Osteoblast (primary cell): Measurements from ENCODE around the gene HSP90AB1. TPM values are rescaled to one million over a fixed set of nuclear protein-coding genes. Genes with fewer than 3 reads are reported as not detected.

Experiments
- DNase-seq: peaks from one replicate; pipeline ENCODE4 v3.0.0; 2011; ENCODE audit warnings: low spot score, mixed read lengths; ENCODE audit not compliant: insufficient read length; ENCODE audit errors: missing footprints
- H2AFZ ChIP-seq: 2 replicates; pipeline ENCODE4 v1.6.0; 2011; ENCODE audit warnings: mild to moderate bottlenecking, low read length
- H3K27ac ChIP-seq: 2 replicates; pipeline ENCODE4 v1.5.1; 2011; ENCODE audit warnings: mild to moderate bottlenecking, low read depth, low read length, moderate library complexity
- H3K27me3 ChIP-seq: 2 replicates; pipeline ENCODE4 v1.6.0; 2012; ENCODE audit warnings: mild to moderate bottlenecking, control low read depth, inconsistent platforms, low read length, moderate library complexity; ENCODE audit not compliant: insufficient read depth
- H3K36me3 ChIP-seq: 2 replicates; pipeline ENCODE4 v1.5.1; 2011; ENCODE audit warnings: mild to moderate bottlenecking, low read length, control low read depth, moderate library complexity; ENCODE audit not compliant: insufficient read depth
- H3K4me1 ChIP-seq: 2 replicates; pipeline ENCODE4 v1.5.1; 2011; ENCODE audit warnings: mild to moderate bottlenecking, low read length, control low read depth, moderate library complexity; ENCODE audit not compliant: insufficient read depth
- H3K4me2 ChIP-seq: 2 replicates; pipeline ENCODE4 v1.6.0; 2011; ENCODE audit warnings: mild to moderate bottlenecking, low read length; ENCODE audit not compliant: insufficient read depth
- H3K4me3 ChIP-seq: fragments of 200-600 bp; sonication (generic); 3 replicates; pipeline ENCODE4 v1.5.1; 2012; ENCODE audit warnings: mild to moderate bottlenecking, low read length, inconsistent platforms; ENCODE audit not compliant: insufficient read depth
- H3K79me2 ChIP-seq: 2 replicates; pipeline ENCODE4 v1.6.0; 2012; ENCODE audit warnings: mild to moderate bottlenecking, low read length, control low read depth, inconsistent platforms; ENCODE audit not compliant: insufficient read depth
- H3K9me3 ChIP-seq: 2 replicates; pipeline ENCODE4 v1.5.1; 2011; ENCODE audit warnings: low read depth, low read length, control low read depth
- H4K20me1 ChIP-seq: 2 replicates; pipeline ENCODE4 v1.6.0; 2012; ENCODE audit warnings: mild to moderate bottlenecking, low read length, control low read depth; ENCODE audit not compliant: insufficient read depth
- total RNA-seq: library from RNA; depleted of rRNA; stranded (reverse); fragments of >200 nt; gene quantifications from 2 replicates; pipeline ENCODE4 v1.2.3, GENCODE V29; 2012
- TF ChIP-seq, protein P1 (sequence below): IDR thresholded peaks from 2 replicates; pipeline ENCODE4 v1.5.1; 2011; ENCODE audit warnings: mild to moderate bottlenecking, low read depth, low read length, moderate library complexity; ENCODE audit errors: extremely low read depth

HSP90AB1 gene
- total RNA-seq, 1 donor: 702 TPM

DNA sequence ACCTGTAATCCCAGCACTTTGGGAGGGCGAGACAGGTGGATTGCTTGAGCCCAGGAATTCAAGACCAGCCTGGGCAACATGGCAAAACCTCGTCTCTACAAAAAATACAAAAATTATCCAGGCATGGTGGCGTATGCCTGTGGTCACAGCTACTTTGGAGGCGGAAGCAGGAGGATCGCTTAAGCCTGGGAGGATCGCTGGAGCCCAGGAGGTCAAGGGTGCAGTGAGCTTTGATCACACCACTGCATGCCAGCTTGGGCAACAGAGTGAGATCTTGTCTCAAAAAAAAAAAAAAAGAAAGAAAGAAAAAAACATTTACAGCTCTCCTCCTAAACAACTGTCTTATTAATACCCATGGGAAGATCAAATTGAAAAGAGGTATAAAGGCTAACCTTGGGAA is 38.9 kb upstream of the HSP90AB1 start:
- no peak for DNase-seq

DNA sequence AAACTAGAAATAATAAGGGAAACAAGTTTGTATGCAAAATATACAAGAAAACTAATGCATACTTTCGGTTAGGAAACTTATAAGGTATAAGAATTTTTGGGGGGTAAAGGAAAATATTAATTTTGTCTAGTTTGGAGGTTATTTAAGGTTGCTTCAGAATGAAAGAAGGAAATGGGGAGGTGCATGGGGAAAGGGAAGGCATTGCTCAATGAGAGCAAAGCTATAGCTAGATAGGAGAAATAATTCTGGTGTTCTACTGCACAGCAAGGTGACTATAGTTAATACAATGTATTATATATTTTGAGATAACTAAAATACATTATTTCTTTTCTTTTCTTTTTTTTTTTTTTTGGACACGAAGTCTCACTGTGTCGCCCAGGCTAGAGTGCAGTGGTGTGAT is 35.6 kb upstream of the HSP90AB1 start:
- no peaks in the 10 kb centered on the region for H3K4me1 ChIP-seq
- no peaks in the 10 kb centered on the region for H3K79me2 ChIP-seq
- no peak overlapping the region for H3K27ac ChIP-seq
- DNase-seq: no peak
- H4K20me1 ChIP-seq: no peaks in the 10 kb centered on the region
- H3K4me2 ChIP-seq: no peak overlapping the region
- TF ChIP-seq, protein P1, sequence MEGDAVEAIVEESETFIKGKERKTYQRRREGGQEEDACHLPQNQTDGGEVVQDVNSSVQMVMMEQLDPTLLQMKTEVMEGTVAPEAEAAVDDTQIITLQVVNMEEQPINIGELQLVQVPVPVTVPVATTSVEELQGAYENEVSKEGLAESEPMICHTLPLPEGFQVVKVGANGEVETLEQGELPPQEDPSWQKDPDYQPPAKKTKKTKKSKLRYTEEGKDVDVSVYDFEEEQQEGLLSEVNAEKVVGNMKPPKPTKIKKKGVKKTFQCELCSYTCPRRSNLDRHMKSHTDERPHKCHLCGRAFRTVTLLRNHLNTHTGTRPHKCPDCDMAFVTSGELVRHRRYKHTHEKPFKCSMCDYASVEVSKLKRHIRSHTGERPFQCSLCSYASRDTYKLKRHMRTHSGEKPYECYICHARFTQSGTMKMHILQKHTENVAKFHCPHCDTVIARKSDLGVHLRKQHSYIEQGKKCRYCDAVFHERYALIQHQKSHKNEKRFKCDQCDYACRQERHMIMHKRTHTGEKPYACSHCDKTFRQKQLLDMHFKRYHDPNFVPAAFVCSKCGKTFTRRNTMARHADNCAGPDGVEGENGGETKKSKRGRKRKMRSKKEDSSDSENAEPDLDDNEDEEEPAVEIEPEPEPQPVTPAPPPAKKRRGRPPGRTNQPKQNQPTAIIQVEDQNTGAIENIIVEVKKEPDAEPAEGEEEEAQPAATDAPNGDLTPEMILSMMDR: no peak
- no peak overlapping the region for H2AFZ ChIP-seq
- no peaks in the 10 kb centered on the region for H3K27me3 ChIP-seq
- no peaks in the 10 kb centered on the region for H3K9me3 ChIP-seq
- H3K4me3 ChIP-seq: no peak overlapping the region
- H3K36me3 ChIP-seq: no peaks in the 10 kb centered on the region

More for the DNA sequence above, 38.9 kb upstream of the HSP90AB1 start:
- H3K79me2 ChIP-seq: no peaks in the 10 kb centered on the region
- H3K4me3 ChIP-seq: no peak overlapping the region
- H3K27me3 ChIP-seq: no peaks in the 10 kb centered on the region
- H3K4me1 ChIP-seq: no peaks in the 10 kb centered on the region
- H3K9me3 ChIP-seq: no peaks in the 10 kb centered on the region
- no peaks in the 10 kb centered on the region for H4K20me1 ChIP-seq
- H2AFZ ChIP-seq: no peak overlapping the region
- no peak overlapping the region for H3K4me2 ChIP-seq
- H3K27ac ChIP-seq: no peak overlapping the region
- no peaks in the 10 kb centered on the region for H3K36me3 ChIP-seq
- TF ChIP-seq, protein P1: no peak

DNA sequence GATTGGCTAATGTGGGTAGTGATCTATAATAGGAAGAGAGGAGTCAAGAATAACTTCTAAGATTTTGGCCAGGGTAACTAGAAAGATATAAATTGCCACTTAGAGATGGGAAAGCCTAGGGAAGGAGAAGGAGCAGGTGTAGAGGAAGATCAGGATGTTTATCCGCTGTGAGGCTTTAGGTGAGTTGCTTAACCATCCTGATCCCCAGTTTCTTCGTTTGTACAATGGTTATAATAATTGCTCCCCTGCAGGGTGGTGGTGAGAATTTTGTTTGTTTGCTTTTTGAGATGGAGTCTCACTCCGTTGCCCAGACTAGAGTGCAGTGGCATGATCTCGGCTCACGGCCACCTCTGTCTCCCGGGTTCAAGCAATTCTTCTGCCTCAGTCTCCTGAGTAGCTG is 32.6 kb upstream of the HSP90AB1 start:
- DNase-seq: no peak
- H3K27me3 ChIP-seq: no peaks in the 10 kb centered on the region
- H3K4me2 ChIP-seq: no peak overlapping the region
- H3K36me3 ChIP-seq: no peaks in the 10 kb centered on the region
- H3K27ac ChIP-seq: no peak overlapping the region
- H3K4me1 ChIP-seq: peaks cover 12% of the 10 kb centered on the region
- no peaks in the 10 kb centered on the region for H4K20me1 ChIP-seq
- TF ChIP-seq, protein P1: no peak
- H3K79me2 ChIP-seq: no peaks in the 10 kb centered on the region
- no peak overlapping the region for H3K4me3 ChIP-seq
- no peaks in the 10 kb centered on the region for H3K9me3 ChIP-seq
- H2AFZ ChIP-seq: no peak overlapping the region

GRCh38 chr6:44216677-44217331 is 30.1 kb upstream of the HSP90AB1 start, which contains the start of gene MYMX:
MYMX (plus strand) TSS chr6:44216926; CDS start chr6:44217472, 546 bp downstream.
- Histone ChIP-seq H3K27ac (no peak within 1 kb of the TSS), H3K4me3 (no peak within 1 kb of the TSS)

More at GRCh38 chr6:44216677-44217331, 30.1 kb upstream of the HSP90AB1 start, which contains the start of gene MYMX:
- Histone ChIP-seq H3K79me2 (no peaks in the 10 kb centered on the region), H3K36me3 (no peaks in the 10 kb centered on the region), H3K4me2 (no peak within 1 kb of the TSS), H3K9me3 (no peaks in the 10 kb centered on the region), H3K4me1 (peaks cover 21% of the 10 kb centered on the region), H2AFZ (peak within 1 kb of the TSS; percentile 32), H3K27me3 (no peaks in the 10 kb centered on the region), H4K20me1 (no peaks in the 10 kb centered on the region)
- TF ChIP-seq, protein P1: no peak
- peak; percentile 73 for DNase-seq
